ENCODE results near the gene ATP6V1G2. TPM values are rescaled to one million over a fixed set of nuclear protein-coding genes. Genes with fewer than 3 reads are reported as not detected.
A peak's percentile ranks its signal among the peaks of the same experiment; 100 is the strongest.

ATP6V1G2 gene
- total RNA-seq, 2 experiments from 2014 or later = 3.8 to 14.1 TPM

DNA sequence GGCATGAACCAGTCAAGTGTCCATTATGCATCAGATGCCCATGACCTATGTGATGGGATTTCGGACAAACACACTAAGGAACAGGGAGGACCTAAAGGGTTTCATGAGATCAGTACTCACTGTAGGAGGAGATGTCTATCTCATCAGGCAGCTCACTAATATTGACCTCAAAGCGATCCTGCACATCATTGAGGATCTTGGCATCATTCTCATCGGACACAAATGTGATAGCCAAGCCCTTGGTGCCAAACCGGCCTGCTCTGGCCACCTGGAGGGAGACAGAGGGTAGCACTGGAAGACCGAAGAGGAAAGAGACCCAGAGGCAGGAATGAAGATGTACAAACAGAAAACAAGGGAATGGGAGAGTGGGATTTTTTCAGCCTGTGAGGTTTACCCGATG is 15.7 kb downstream of the ATP6V1G2 start:
- Histone ChIP-seq H3K79me2 (ENCODE audit: insufficient read depth, low read depth, low read length) (peaks cover 15% of the 10 kb centered on the region; the same call in 1 of the 2 replicates), H2AFZ (ENCODE audit: low read length) (no peak overlapping the region), H3K9me3 (ENCODE audit: low read length) (no peaks in the 10 kb centered on the region), H4K20me1 (ENCODE audit: insufficient read depth, low read length) (peaks cover 12% of the 10 kb centered on the region), H3K9me2 (ENCODE audit: insufficient read depth, low read length) (no peaks in the 10 kb centered on the region), H3K36me3 (ENCODE audit: insufficient read depth, low read length) (peaks cover 75% of the 10 kb centered on the region), H3K4me1 (ENCODE audit: insufficient read depth, low read length, poor library complexity, severe bottlenecking) (no peaks in the 10 kb centered on the region), H3K4me3 (ENCODE audit: low read depth, low read length, poor library complexity, severe bottlenecking) (no peak overlapping the region), H3K27ac (ENCODE audit: low read depth, low read length, poor library complexity, severe bottlenecking) (no peak overlapping the region), H3K4me2 (ENCODE audit: low read length) (no peak overlapping the region)
- TF ChIP-seq EZH2phosphoT487 (IDR thresholded peaks at IDR 0.05; ENCODE audit: borderline replicate concordance, low read depth, low read length) = no peak
- TF ChIP-seq, protein P1, sequence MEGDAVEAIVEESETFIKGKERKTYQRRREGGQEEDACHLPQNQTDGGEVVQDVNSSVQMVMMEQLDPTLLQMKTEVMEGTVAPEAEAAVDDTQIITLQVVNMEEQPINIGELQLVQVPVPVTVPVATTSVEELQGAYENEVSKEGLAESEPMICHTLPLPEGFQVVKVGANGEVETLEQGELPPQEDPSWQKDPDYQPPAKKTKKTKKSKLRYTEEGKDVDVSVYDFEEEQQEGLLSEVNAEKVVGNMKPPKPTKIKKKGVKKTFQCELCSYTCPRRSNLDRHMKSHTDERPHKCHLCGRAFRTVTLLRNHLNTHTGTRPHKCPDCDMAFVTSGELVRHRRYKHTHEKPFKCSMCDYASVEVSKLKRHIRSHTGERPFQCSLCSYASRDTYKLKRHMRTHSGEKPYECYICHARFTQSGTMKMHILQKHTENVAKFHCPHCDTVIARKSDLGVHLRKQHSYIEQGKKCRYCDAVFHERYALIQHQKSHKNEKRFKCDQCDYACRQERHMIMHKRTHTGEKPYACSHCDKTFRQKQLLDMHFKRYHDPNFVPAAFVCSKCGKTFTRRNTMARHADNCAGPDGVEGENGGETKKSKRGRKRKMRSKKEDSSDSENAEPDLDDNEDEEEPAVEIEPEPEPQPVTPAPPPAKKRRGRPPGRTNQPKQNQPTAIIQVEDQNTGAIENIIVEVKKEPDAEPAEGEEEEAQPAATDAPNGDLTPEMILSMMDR (conservative IDR thresholded peaks at IDR 0.05; ENCODE audit: low read length) = no peak
- TSS peak; percentile 14 for BruUV-seq (replicated peaks)
- ChIA-PET POLR2A (interaction anchor here (0.6 kb wide), 1 partner anchor 53 kb away, joined by 3 read pairs; no protein-coding TSS in a partner anchor), CTCF (ENCODE audit: unreplicated experiment) (interaction anchor here (0.7 kb wide), 1 partner anchor 9 kb away, joined by 4 read pairs; no protein-coding TSS in a partner anchor)
- intact Hi-C loops (cut with micrococcal nuclease; ENCODE audit: unreplicated experiment) = no loop called here
- no peak for DNase-seq (ENCODE audit: low spot score)

DNA sequence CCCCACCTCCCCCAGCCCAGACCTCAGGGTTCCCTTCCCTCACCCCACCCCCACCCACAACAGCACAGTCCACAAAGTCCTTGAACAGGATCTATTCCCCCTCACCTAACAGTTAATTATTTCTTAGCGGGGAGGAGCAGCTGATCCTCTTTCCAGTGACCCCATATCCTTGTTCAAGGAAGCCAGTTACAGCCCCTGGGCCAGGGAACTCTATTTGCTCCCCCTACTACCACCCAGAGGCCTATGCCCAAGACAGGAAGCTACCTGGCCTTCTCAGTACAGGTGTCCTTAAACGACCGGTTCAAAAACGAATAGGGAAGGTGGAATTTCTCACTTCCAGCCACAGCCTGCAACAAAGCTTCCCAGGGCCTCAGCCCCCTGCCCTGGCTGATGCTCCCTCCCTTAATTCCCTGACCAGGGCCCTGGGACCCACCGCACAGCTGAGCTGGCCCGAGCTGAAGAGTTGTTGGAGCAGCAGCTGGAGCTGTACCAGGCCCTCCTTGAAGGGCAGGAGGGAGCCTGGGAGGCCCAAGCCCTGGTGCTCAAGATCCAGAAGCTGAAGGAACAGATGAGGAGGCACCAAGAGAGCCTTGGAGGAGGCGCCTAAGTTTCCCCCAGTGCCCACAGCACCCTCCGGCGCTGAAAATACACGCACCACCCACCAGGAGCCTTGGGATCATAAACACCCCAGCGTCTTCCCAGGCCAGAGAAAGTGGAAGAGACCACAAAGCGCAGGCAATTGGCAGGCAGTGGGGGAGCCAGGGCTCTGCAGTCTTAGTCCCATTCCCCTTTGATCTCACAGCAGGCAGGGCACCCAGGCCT is 16.9 kb downstream of the ATP6V1G2 start:
- no peak for DNase-seq (ENCODE audit: low spot score)
- peaks cover 3% of the 10 kb centered on the region; the same call in 1 of the 2 replicates for H3K79me2 ChIP-seq (ENCODE audit: insufficient read depth, low read depth, low read length)
- no peak overlapping the region for H3K4me2 ChIP-seq (ENCODE audit: low read length)
- intact Hi-C loops (cut with micrococcal nuclease; ENCODE audit: unreplicated experiment) = no loop called here
- no peaks in the 10 kb centered on the region for H3K9me3 ChIP-seq (ENCODE audit: low read length)
- no TSS peak for BruUV-seq (replicated peaks)
- POLR2A ChIA-PET = no interaction called here
- H3K4me3 ChIP-seq (ENCODE audit: low read depth, low read length, poor library complexity, severe bottlenecking) = no peak overlapping the region
- peaks cover 64% of the 10 kb centered on the region for H3K36me3 ChIP-seq (ENCODE audit: insufficient read depth, low read length)
- no peak overlapping the region for H3K27ac ChIP-seq (ENCODE audit: low read depth, low read length, poor library complexity, severe bottlenecking)
- H4K20me1 ChIP-seq (ENCODE audit: insufficient read depth, low read length) = peaks cover 9% of the 10 kb centered on the region; the same call in 1 of the 2 replicates
- no peak overlapping the region for H2AFZ ChIP-seq (ENCODE audit: low read length)
- CTCF ChIA-PET (ENCODE audit: unreplicated experiment) = no interaction called here
- no peaks in the 10 kb centered on the region for H3K4me1 ChIP-seq (ENCODE audit: insufficient read depth, low read length, poor library complexity, severe bottlenecking)
- TF ChIP-seq EZH2phosphoT487 (IDR thresholded peaks at IDR 0.05; ENCODE audit: borderline replicate concordance, low read depth, low read length) = no peak
- H3K9me2 ChIP-seq (ENCODE audit: insufficient read depth, low read length) = no peaks in the 10 kb centered on the region

DNA sequence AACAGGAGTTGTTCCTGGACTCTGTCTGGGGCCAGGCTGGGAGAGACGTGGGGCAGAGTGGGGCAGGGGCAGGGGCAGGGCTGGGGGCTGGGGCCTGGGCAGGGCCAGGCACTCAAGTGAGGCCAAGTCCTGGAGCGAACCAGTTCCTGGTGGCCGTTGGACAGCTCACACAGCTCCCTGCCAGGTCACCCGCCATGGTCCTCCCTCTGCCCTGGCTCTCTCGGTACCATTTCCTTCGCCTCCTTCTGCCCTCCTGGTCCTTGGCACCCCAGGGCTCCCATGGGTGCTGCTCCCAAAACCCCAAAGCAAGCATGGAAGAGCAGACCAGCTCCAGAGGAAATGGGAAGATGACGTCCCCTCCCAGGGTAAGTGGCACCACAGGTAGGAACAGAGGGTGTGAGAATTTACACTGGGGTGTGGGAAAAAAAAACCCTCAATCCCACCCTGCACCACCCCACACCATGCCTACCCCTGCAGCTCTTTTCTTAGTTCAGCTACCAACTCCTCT is 17.5 kb downstream of the ATP6V1G2 start, which contains the start of gene MCCD1:
Gene MCCD1, plus strand, starts transcription at position 142 of the 508 bp plus-strand sequence. Its CDS starts 53 bp downstream, at position 195.
- H3K4me3 ChIP-seq (ENCODE audit: low read depth, low read length, poor library complexity, severe bottlenecking) = no peak within 1 kb of the TSS
- CTCF ChIA-PET (ENCODE audit: unreplicated experiment) = no interaction called here
- H3K4me2 ChIP-seq (ENCODE audit: low read length) = no peak within 1 kb of the TSS
- peaks cover 58% of the 10 kb centered on the region for H3K36me3 ChIP-seq (ENCODE audit: insufficient read depth, low read length)
- no peak for DNase-seq (ENCODE audit: low spot score)
- no peaks in the 10 kb centered on the region for H3K4me1 ChIP-seq (ENCODE audit: insufficient read depth, low read length, poor library complexity, severe bottlenecking)
- H3K27ac ChIP-seq (ENCODE audit: low read depth, low read length, poor library complexity, severe bottlenecking) = no peak within 1 kb of the TSS
- no TSS peak for BruUV-seq (replicated peaks)
- peaks cover 5% of the 10 kb centered on the region; the same call in 1 of the 2 replicates for H4K20me1 ChIP-seq (ENCODE audit: insufficient read depth, low read length)
- POLR2A ChIA-PET = interaction anchor here (1.5 kb wide), 1 partner anchor 13 kb away, joined by 4 read pairs; the partner anchor contains the start of gene DDX39B
- no peaks in the 10 kb centered on the region for H3K9me3 ChIP-seq (ENCODE audit: low read length)
- no peak within 1 kb of the TSS for H2AFZ ChIP-seq (ENCODE audit: low read length)
- H3K79me2 ChIP-seq (ENCODE audit: insufficient read depth, low read depth, low read length) = no peaks in the 10 kb centered on the region
- TF ChIP-seq EZH2phosphoT487 (IDR thresholded peaks at IDR 0.05; ENCODE audit: borderline replicate concordance, low read depth, low read length) = no peak
- intact Hi-C loops (cut with micrococcal nuclease; ENCODE audit: unreplicated experiment) = no loop called here
- H3K9me2 ChIP-seq (ENCODE audit: insufficient read depth, low read length) = no peaks in the 10 kb centered on the region

All from OCI-LY7 (cell line).